NCI-H345 (cell line): ENCODE measurements around the gene KLHL4.
"Not testable (repeated sequence)": the region's sequence is repeated elsewhere in the genome, so short reads cannot be mapped to it uniquely, and the experiment has no call there.

Experiments
- DNase-seq: peaks from one replicate; lab custom pipeline; 2025; lab: John Stamatoyannopoulos, UW

KLHL4 gene

GRCh38 chrX:87517571-87518141 lies at the start of gene KLHL4:
TSS of gene KLHL4 (plus strand) at chrX:87517802. CDS start at chrX:87517894, 92 bp downstream.
- no peak for DNase-seq

- no peak for DNase-seq
Measured at GRCh38 chrX:87468941-87469340, 48.7 kb upstream of the KLHL4 start.

GRCh38 chrX:87475793-87476192 lies 41.8 kb upstream of the KLHL4 start:
- no peak for DNase-seq

- DNase-seq: not testable (repeated sequence)
Measured at GRCh38 chrX:87478703-87479102, 38.9 kb upstream of the KLHL4 start.

GRCh38 chrX:87489071-87489470 lies 28.5 kb upstream of the KLHL4 start:
- DNase-seq: no peak

- no peak for DNase-seq
Measured at GRCh38 chrX:87515836-87516235, 1.8 kb upstream of the KLHL4 start.

- no peak for DNase-seq
Measured at GRCh38 chrX:87516717-87517121, 883 bp upstream of the KLHL4 start.

- DNase-seq: no peak
Measured at GRCh38 chrX:87518504-87518903, 902 bp downstream of the KLHL4 start.

GRCh38 chrX:87525771-87526229 lies 8.2 kb downstream of the KLHL4 start:
- DNase-seq: no peak

GRCh38 chrX:87526281-87526680 lies 8.7 kb downstream of the KLHL4 start:
- DNase-seq: no peak

GRCh38 chrX:87528487-87528886 lies 10.9 kb downstream of the KLHL4 start:
- no peak for DNase-seq

GRCh38 chrX:87571964-87572363 lies 54.4 kb downstream of the KLHL4 start:
- no peak for DNase-seq

- no peak for DNase-seq
Measured at GRCh38 chrX:87572901-87573300, 55.3 kb downstream of the KLHL4 start.

GRCh38 chrX:87578978-87579377 lies 61.4 kb downstream of the KLHL4 start:
- no peak for DNase-seq

GRCh38 chrX:87580862-87581261 lies 63.3 kb downstream of the KLHL4 start:
- DNase-seq: no peak

- no peak for DNase-seq
Measured at GRCh38 chrX:87582453-87582852, 64.9 kb downstream of the KLHL4 start.

- no peak for DNase-seq
Measured at GRCh38 chrX:87583679-87584078, 66.1 kb downstream of the KLHL4 start.

GRCh38 chrX:87616371-87616770 lies 98.8 kb downstream of the KLHL4 start:
- no peak for DNase-seq

- no peak for DNase-seq
Measured at GRCh38 chrX:87621697-87622096, 104.1 kb downstream of the KLHL4 start.

GRCh38 chrX:87626996-87627395 lies 109.4 kb downstream of the KLHL4 start:
- DNase-seq: no peak

- DNase-seq: no peak
Measured at GRCh38 chrX:87634361-87634760, 116.8 kb downstream of the KLHL4 start.

GRCh38 chrX:87636533-87636932 lies 118.9 kb downstream of the KLHL4 start:
- DNase-seq: no peak

- DNase-seq: not testable (repeated sequence)
Measured at GRCh38 chrX:87641439-87641838, 123.8 kb downstream of the KLHL4 start.

- DNase-seq: no peak
Measured at GRCh38 chrX:87661761-87662160, 144.2 kb downstream of the KLHL4 start.
